Measurements from ENCODE around the gene KLHL11. TPM values are rescaled to one million over a fixed set of nuclear protein-coding genes. Genes with fewer than 3 reads are reported as not detected.

Gene KLHL11
- total RNA-seq, 1 experiment from 2014 or later: 25.6 TPM

DNA sequence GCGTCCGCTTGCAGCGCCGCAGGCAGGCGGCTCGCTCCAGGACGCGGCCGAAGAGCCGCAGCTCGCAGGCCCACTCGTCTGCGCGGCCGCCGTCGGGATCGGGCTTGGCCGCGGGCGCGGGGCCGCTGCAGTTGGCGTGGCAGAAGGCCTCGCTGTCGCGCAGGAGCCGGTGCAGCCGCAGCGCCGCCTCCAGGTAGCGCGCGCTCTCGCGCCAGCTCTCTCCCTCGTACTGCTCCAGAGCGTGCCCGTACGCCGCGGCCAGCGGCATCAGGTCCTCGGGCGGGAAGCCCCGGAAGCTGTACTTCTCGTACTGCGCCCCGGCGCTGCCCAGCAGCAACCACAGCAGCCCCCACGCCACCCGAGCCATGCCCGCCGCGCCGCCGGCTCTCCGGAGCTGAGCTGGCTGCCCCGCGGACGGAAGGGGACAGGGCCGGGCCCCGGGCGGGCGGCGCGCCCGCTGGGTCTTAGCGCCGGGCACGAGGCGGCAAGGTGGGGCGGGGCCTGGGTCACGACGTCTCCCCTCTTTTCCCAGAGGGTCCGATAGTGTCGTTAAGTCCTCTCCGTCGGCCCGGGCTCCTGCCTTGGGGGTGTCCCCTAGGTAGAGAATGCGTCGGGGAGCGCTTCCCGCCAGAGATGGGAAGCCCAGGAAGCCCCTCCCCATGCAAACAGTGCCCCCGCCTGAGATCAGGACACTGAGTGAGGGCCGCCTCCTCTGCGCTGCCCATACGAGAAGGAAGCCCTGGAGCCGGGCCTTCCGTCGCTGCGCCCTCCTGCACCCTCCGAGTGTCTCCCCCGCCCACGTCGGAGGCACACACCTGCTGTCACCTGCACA lies 53.5 kb downstream of the KLHL11 start, which contains the start of gene P3H4:
Gene P3H4 (minus strand): TSS at position 401 of the 832 bp plus-strand sequence. CDS start 34 bp downstream, at position 367.
- BruUV-seq (replicated peaks): TSS peak; percentile 12
- peak within 1 kb of the TSS; percentile 72 for H3K27ac Mint-ChIP-seq (ENCODE audit: unreplicated experiment)
- DNase-seq: peak; percentile 89
- CTCF ChIA-PET: interaction anchor here (0.5 to 2.2 kb wide), 14 partner anchors 11 to 148 kb away, joined by 3 to 13 read pairs (median 3); partner anchors contain the start of gene JUP
- no peaks in the 10 kb centered on the region for H3K9me3 Mint-ChIP-seq (ENCODE audit: low read depth, unreplicated experiment)
- peaks cover 37% of the 10 kb centered on the region for H3K36me3 Mint-ChIP-seq (ENCODE audit: insufficient read depth, unreplicated experiment)
- H3K4me1 Mint-ChIP-seq (ENCODE audit: low read depth, unreplicated experiment): peaks cover 32% of the 10 kb centered on the region
- TF ChIP-seq CTCF (IDR thresholded peaks at IDR 0.05; ENCODE audit: unreplicated experiment): peak; percentile 76
- no peaks in the 10 kb centered on the region for H3K27me3 Mint-ChIP-seq (ENCODE audit: unreplicated experiment)
- H3K4me3 Mint-ChIP-seq (ENCODE audit: low read depth, unreplicated experiment): peak within 1 kb of the TSS; percentile 86
- intact Hi-C loops (cut with micrococcal nuclease; ENCODE audit: unreplicated experiment): no loop called here

DNA sequence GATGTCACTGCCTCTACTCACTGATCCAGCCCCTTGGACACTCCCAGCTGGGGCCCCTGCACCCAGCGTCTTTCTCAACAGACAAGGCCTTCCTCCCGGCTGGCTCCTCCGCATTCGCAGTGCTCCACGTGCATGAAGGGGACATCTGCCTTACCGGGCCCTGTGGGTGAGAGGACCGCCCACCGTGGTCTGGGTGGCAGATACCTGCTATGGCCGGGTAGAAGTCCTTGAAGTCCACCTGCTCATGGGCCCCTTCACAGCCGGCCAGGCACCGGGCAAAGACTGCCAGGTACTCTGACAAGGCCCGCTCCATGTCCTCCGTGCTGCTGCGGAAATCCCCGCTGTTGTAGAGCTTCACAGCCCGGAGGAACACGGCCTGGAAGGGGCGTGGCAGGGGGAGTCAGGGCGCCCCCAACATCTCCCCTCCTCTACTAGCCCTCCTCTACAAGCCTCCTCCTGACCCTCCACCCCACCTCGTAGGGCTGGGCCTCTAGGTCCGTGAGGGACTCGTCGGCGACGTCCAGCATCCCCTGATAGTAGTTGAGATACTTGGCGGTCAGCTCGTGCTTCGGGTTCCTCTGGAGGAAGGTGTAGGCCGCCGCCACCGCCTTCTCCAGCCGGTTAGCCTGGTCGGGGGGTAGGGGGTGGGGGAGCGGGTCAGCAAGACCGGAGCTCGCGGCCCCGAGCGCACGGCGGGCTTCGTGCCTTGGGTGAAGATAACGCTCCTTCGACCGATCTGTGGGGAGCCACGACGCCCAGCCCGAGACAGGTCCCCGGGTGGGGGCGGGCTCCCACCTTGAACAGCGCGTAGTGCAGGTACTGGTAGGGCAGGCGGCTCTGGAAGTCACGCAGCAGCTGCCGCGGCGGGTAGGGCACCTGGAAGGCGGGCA lies 54.3 kb downstream of the KLHL11 start:
- intact Hi-C loops (cut with micrococcal nuclease; ENCODE audit: unreplicated experiment): no loop called here
- Mint-ChIP-seq H3K27ac (ENCODE audit: unreplicated experiment) (peak overlapping the region; percentile 25), H3K4me3 (ENCODE audit: low read depth, unreplicated experiment) (peak overlapping the region; percentile 86), H3K4me1 (ENCODE audit: low read depth, unreplicated experiment) (peaks cover 33% of the 10 kb centered on the region), H3K27me3 (ENCODE audit: unreplicated experiment) (no peaks in the 10 kb centered on the region), H3K36me3 (ENCODE audit: insufficient read depth, unreplicated experiment) (peaks cover 39% of the 10 kb centered on the region), H3K9me3 (ENCODE audit: low read depth, unreplicated experiment) (no peaks in the 10 kb centered on the region)
- CTCF ChIA-PET: interaction anchor here (0.5 to 2.2 kb wide), 15 partner anchors 10 to 941 kb away, joined by 3 to 13 read pairs (median 3); partner anchors contain the start of gene JUP
- DNase-seq: no peak
- no TSS peak for BruUV-seq (replicated peaks)
- no peak for TF ChIP-seq CTCF (IDR thresholded peaks at IDR 0.05; ENCODE audit: unreplicated experiment)

GRCh38 chr17:41806685-41807445 lies 58.4 kb downstream of the KLHL11 start:
- CTCF ChIA-PET: interaction anchor here (0.6 kb wide), 1 partner anchor 33 kb away, joined by 3 read pairs; no protein-coding TSS in a partner anchor
- TF ChIP-seq CTCF (IDR thresholded peaks at IDR 0.05; ENCODE audit: unreplicated experiment): no peak
- H3K27ac Mint-ChIP-seq (ENCODE audit: unreplicated experiment): no peak overlapping the region
- no peak for DNase-seq
- no TSS peak for BruUV-seq (replicated peaks)
- H3K4me3 Mint-ChIP-seq (ENCODE audit: low read depth, unreplicated experiment): no peak overlapping the region
- H3K4me1 Mint-ChIP-seq (ENCODE audit: low read depth, unreplicated experiment): peaks cover 25% of the 10 kb centered on the region
- intact Hi-C loops (cut with micrococcal nuclease; ENCODE audit: unreplicated experiment): no loop called here
- H3K36me3 Mint-ChIP-seq (ENCODE audit: insufficient read depth, unreplicated experiment): peaks cover 41% of the 10 kb centered on the region
- H3K9me3 Mint-ChIP-seq (ENCODE audit: low read depth, unreplicated experiment): no peaks in the 10 kb centered on the region
- no peaks in the 10 kb centered on the region for H3K27me3 Mint-ChIP-seq (ENCODE audit: unreplicated experiment)

Other genes with a start within 250 kb of the KLHL11 start
- 472 and 593 TPM in 2 replicates for gene KRT17, start 240.8 kb downstream of the KLHL11 start, total RNA-seq (2022)
- 807 and 937 TPM in 2 replicates for gene EIF1, start 176.5 kb downstream of the KLHL11 start, total RNA-seq (2022)
- not detected in 2 replicates for gene GAST, start 153.1 kb downstream of the KLHL11 start, total RNA-seq (2022)
- gene HAP1, start 130.8 kb downstream of the KLHL11 start, total RNA-seq (2022): 0.86 and 1.2 TPM in 2 replicates
- 695 and 705 TPM in 2 replicates for gene JUP, start 78.7 kb downstream of the KLHL11 start, total RNA-seq (2022)
- 19.9 and 22.5 TPM in 2 replicates for gene P3H4, start 53.5 kb downstream of the KLHL11 start, total RNA-seq (2022)
- 0.92 and 3.6 TPM in 2 replicates for gene FKBP10, start 52.4 kb downstream of the KLHL11 start, total RNA-seq (2022)
- gene NT5C3B, start 29.2 kb downstream of the KLHL11 start, total RNA-seq (2022): 62.0 and 65.2 TPM in 2 replicates
- not detected in 2 replicates for gene KLHL10, start 27.6 kb downstream of the KLHL11 start, total RNA-seq (2022)
- 258 and 265 TPM in 2 replicates for gene ACLY, start 53.5 kb upstream of the KLHL11 start, total RNA-seq (2022)
- 0.73 and 2.7 TPM in 2 replicates for gene ODAD4, start 65.2 kb upstream of the KLHL11 start, total RNA-seq (2022)
- 144 and 156 TPM in 2 replicates for gene CNP, start 101.4 kb upstream of the KLHL11 start, total RNA-seq (2022)
- 184 and 193 TPM in 2 replicates for gene DNAJC7, start 152.0 kb upstream of the KLHL11 start, total RNA-seq (2022)
- 55.7 and 58.4 TPM in 2 replicates for gene NKIRAS2, start 154.7 kb upstream of the KLHL11 start, total RNA-seq (2022)
- 4.2 and 4.5 TPM in 2 replicates for gene C17orf113, start 185.2 kb upstream of the KLHL11 start, total RNA-seq (2022)
- gene ZNF385C, start 233.1 kb upstream of the KLHL11 start, total RNA-seq (2022): 4.0 and 6.3 TPM in 2 replicates
- 45.6 and 77.5 TPM in 2 replicates for gene DHX58, start 247.3 kb upstream of the KLHL11 start, total RNA-seq (2022)